Parathyroid adenoma (tissue), 2 donors: Measurements from ENCODE around the gene CDH10.

Source experiments
- H2AFZ ChIP-seq: fragments of 300-600 bp; sonication (generic); one replicate; pipeline ENCODE4 v1.7.0; 2017; ENCODE audit warnings: antibody characterized with exemption, mild to moderate bottlenecking
- H3K27ac ChIP-seq: fragments of 300-600 bp; sonication (generic); one replicate; pipeline ENCODE4 v1.7.0; 2017
- H3K27me3 ChIP-seq: fragments of 300-600 bp; sonication (generic); one replicate; pipeline ENCODE4 v1.7.0; 2017; ENCODE audit warnings: low read length; ENCODE audit not compliant: control insufficient read depth, insufficient read depth
- H3K36me3 ChIP-seq: fragments of 300-600 bp; sonication (generic); one replicate; pipeline ENCODE4 v1.7.0; 2017; ENCODE audit warnings: low read length; ENCODE audit not compliant: control insufficient read depth, insufficient read depth
- H3K4me1 ChIP-seq: fragments of 300-600 bp; sonication (generic); one replicate; pipeline ENCODE4 v1.7.0; 2017; ENCODE audit warnings: control low read depth
- H3K4me2 ChIP-seq: fragments of 300-600 bp; sonication (generic); one replicate; pipeline ENCODE4 v1.7.0; 2017; ENCODE audit warnings: low read length
- H3K4me3 ChIP-seq: fragments of 300-600 bp; sonication (generic); one replicate; pipeline ENCODE4 v1.7.0; 2017; ENCODE audit warnings: low read depth, low read length
- H3K79me2 ChIP-seq: fragments of 300-600 bp; sonication (generic); one replicate; pipeline ENCODE4 v1.7.0; 2017; ENCODE audit warnings: control low read depth
- H3K9ac ChIP-seq: fragments of 300-600 bp; sonication (generic); one replicate; pipeline ENCODE4 v1.7.0; 2017; ENCODE audit warnings: mild to moderate bottlenecking
- H3K9me3 ChIP-seq: fragments of 300-600 bp; sonication (generic); one replicate; pipeline ENCODE4 v1.7.0; 2017; ENCODE audit warnings: low read length; ENCODE audit not compliant: control insufficient read depth
- CTCF ChIP-seq: fragments of 300-600 bp; sonication (generic); IDR thresholded peaks from one replicate; pipeline ENCODE4 v1.7.0; 2017; ENCODE audit warnings: antibody characterized with exemption, mild to moderate bottlenecking
- donor health status: primary hyperparathyroidism.

The CDH10 gene

GRCh38 chr5:24496268-24496667 is 148.5 kb downstream of the CDH10 start:
- TF ChIP-seq CTCF: no peak
- Histone ChIP-seq H3K79me2 (no peaks in the 10 kb centered on the region), H3K4me1 (no peaks in the 10 kb centered on the region)

GRCh38 chr5:24492229-24492628 is 152.5 kb downstream of the CDH10 start:
- Histone ChIP-seq H2AFZ (no peak overlapping the region), H3K27ac (no peak overlapping the region), H3K36me3 (no peaks in the 10 kb centered on the region), H3K27me3 (no peaks in the 10 kb centered on the region), H3K79me2 (no peaks in the 10 kb centered on the region), H3K9ac (no peak overlapping the region), H3K9me3 (no peaks in the 10 kb centered on the region), H3K4me3 (no peak overlapping the region), H3K4me2 (no peak overlapping the region), H3K4me1 (no peaks in the 10 kb centered on the region)
- TF ChIP-seq CTCF: no peak

More at GRCh38 chr5:24496268-24496667, 148.5 kb downstream of the CDH10 start:
- H3K27ac ChIP-seq: no peak overlapping the region
- H3K27me3 ChIP-seq: no peaks in the 10 kb centered on the region
- no peak overlapping the region for H3K4me3 ChIP-seq
- no peak overlapping the region for H2AFZ ChIP-seq
- no peaks in the 10 kb centered on the region for H3K36me3 ChIP-seq
- no peaks in the 10 kb centered on the region for H3K9me3 ChIP-seq
- H3K9ac ChIP-seq: no peak overlapping the region
- no peak overlapping the region for H3K4me2 ChIP-seq

GRCh38 chr5:24491490-24491889 is 153.3 kb downstream of the CDH10 start:
- H3K4me1 ChIP-seq: no peaks in the 10 kb centered on the region
- no peak overlapping the region for H3K9ac ChIP-seq
- H3K27me3 ChIP-seq: no peaks in the 10 kb centered on the region

GRCh38 chr5:24487368-24488229 is 157.2 kb downstream of the CDH10 start:
- Histone ChIP-seq H3K4me3 (no peak overlapping the region), H2AFZ (no peak overlapping the region), H3K79me2 (no peaks in the 10 kb centered on the region), H3K27me3 (no peaks in the 10 kb centered on the region), H3K36me3 (no peaks in the 10 kb centered on the region), H3K9me3 (no peaks in the 10 kb centered on the region), H3K4me2 (no peak overlapping the region), H3K27ac (no peak overlapping the region), H3K9ac (no peak overlapping the region), H3K4me1 (no peaks in the 10 kb centered on the region)
- TF ChIP-seq CTCF: no peak

More at GRCh38 chr5:24491490-24491889, 153.3 kb downstream of the CDH10 start:
- no peak for TF ChIP-seq CTCF
- Histone ChIP-seq H3K4me3 (no peak overlapping the region), H2AFZ (no peak overlapping the region), H3K9me3 (no peaks in the 10 kb centered on the region), H3K36me3 (no peaks in the 10 kb centered on the region), H3K27ac (no peak overlapping the region), H3K79me2 (no peaks in the 10 kb centered on the region), H3K4me2 (no peak overlapping the region)

- Histone ChIP-seq H3K4me2 (no peak overlapping the region), H3K4me1 (no peaks in the 10 kb centered on the region), H3K9ac (no peak overlapping the region), H3K36me3 (no peaks in the 10 kb centered on the region), H2AFZ (no peak overlapping the region), H3K4me3 (no peak overlapping the region), H3K79me2 (no peaks in the 10 kb centered on the region), H3K27ac (no peak overlapping the region), H3K9me3 (no peaks in the 10 kb centered on the region), H3K27me3 (no peaks in the 10 kb centered on the region)
- no peak for TF ChIP-seq CTCF
Measured at GRCh38 chr5:24480952-24481351, 163.8 kb downstream of the CDH10 start.
